ENCODE data around the gene TM4SF5.

Gene TM4SF5

GRCh38 chr17:4748686-4749085 lies 23.0 kb upstream of the TM4SF5 start:
- no peak for DNase-seq

GRCh38 chr17:4750606-4751005 lies 21.1 kb upstream of the TM4SF5 start:
- DNase-seq: no peak

GRCh38 chr17:4751932-4752331 lies 19.8 kb upstream of the TM4SF5 start:
- DNase-seq: no peak

- no peak for DNase-seq
Observed at GRCh38 chr17:4753392-4753791, 18.3 kb upstream of the TM4SF5 start.

- DNase-seq: no peak
Observed at GRCh38 chr17:4759776-4760236, 11.9 kb upstream of the TM4SF5 start.

GRCh38 chr17:4764595-4764994 lies 7.1 kb upstream of the TM4SF5 start:
- DNase-seq: no peak

GRCh38 chr17:4766201-4766600 lies 5.5 kb upstream of the TM4SF5 start:
- DNase-seq: no peak

- DNase-seq: no peak
Observed at GRCh38 chr17:4766723-4767122, 5.0 kb upstream of the TM4SF5 start.

GRCh38 chr17:4768298-4768697 lies 3.4 kb upstream of the TM4SF5 start:
- no peak for DNase-seq

GRCh38 chr17:4769628-4770027 lies 2.1 kb upstream of the TM4SF5 start:
- no peak for DNase-seq

GRCh38 chr17:4772235-4772613 lies 538 bp downstream of the TM4SF5 start:
- no peak for DNase-seq

- DNase-seq: no peak
Observed at GRCh38 chr17:4777969-4778760, 6.5 kb downstream of the TM4SF5 start.

- no peak for DNase-seq
Observed at GRCh38 chr17:4780325-4780955, 8.8 kb downstream of the TM4SF5 start.

GRCh38 chr17:4782652-4783051 lies 11.0 kb downstream of the TM4SF5 start:
- no peak for DNase-seq

- DNase-seq: no peak
Observed at GRCh38 chr17:4785311-4786105, 13.8 kb downstream of the TM4SF5 start.

- no peak for DNase-seq
Observed at GRCh38 chr17:4786106-4786511, 14.4 kb downstream of the TM4SF5 start, which contains the start of gene VMO1. TSS of gene VMO1 (minus strand) at chr17:4786364. CDS start at chr17:4786352, 12 bp downstream.

- DNase-seq: no peak
Observed at GRCh38 chr17:4786516-4786915, 14.8 kb downstream of the TM4SF5 start.

GRCh38 chr17:4788159-4788806 lies 16.6 kb downstream of the TM4SF5 start:
- DNase-seq: no peak

- no peak for DNase-seq
Observed at GRCh38 chr17:4788807-4789700, 17.4 kb downstream of the TM4SF5 start, which contains the start of gene GLTPD2. TSS of gene GLTPD2 (plus strand) at chr17:4788964. CDS start at chr17:4789012, 48 bp downstream.

- no peak for DNase-seq
Observed at GRCh38 chr17:4789701-4789950, 17.9 kb downstream of the TM4SF5 start.

- DNase-seq: no peak
Observed at GRCh38 chr17:4789951-4790704, 18.4 kb downstream of the TM4SF5 start.

Data from NCI-H1436 treated with DMSO at 0.1 percent for 48 hours (cell line).